ENCODE measurements around the gene ARF3. TPM values are rescaled to one million over a fixed set of nuclear protein-coding genes. Genes with fewer than 3 reads are reported as not detected.

Gene ARF3
- total and polyA plus RNA-seq, 8 donors: 34.7 to 56.5 (median 42.5) TPM

GRCh38 chr12:48907245-48907644 is 50.0 kb downstream of the ARF3 start:
- no peaks in the 10 kb centered on the region for H3K27me3 ChIP-seq
- H3K4me1 ChIP-seq: peaks cover 0 to 19% (median 12%) of the 10 kb centered on the region in 4 donors
- H3K36me3 ChIP-seq: no peaks in the 10 kb centered on the region
- H3K4me3 ChIP-seq: no peak overlapping the region
- WGBS, 5 donors: 28 to 42% (median 35%) methylated on average over 3 of the region's 3 CpGs
- no peak for TF ChIP-seq POLR2A (IDR thresholded peaks at IDR 0.05)
- no peak for TF ChIP-seq POLR2AphosphoS5 (IDR thresholded peaks at IDR 0.05)
- TF ChIP-seq EP300 (IDR thresholded peaks at IDR 0.05): no peak
- no peak for TF ChIP-seq CTCF (IDR thresholded peaks at IDR 0.05)
- no peaks in the 10 kb centered on the region for H3K9me3 ChIP-seq
- intact Hi-C loops (cut with DNase I; ENCODE audit: low total_unique reads): no loop called here
- peak in 1 of 2 donors; percentile 43 for DNase-seq
- no peak overlapping the region for H3K27ac ChIP-seq

GRCh38 chr12:48903982-48904411 is 53.3 kb downstream of the ARF3 start:
- Histone ChIP-seq H3K4me3 (peak overlapping the region; percentile 33 to 47 (median 40)), H3K9me3 (no peaks in the 10 kb centered on the region), H3K27me3 (no peaks in the 10 kb centered on the region), H3K36me3 (no peaks in the 10 kb centered on the region), H3K27ac (no peak overlapping the region), H3K4me1 (peaks cover 0 to 19% (median 12%) of the 10 kb centered on the region in 4 donors)
- intact Hi-C loops (cut with DNase I; ENCODE audit: low total_unique reads): no loop called here
- 1 to 2% (median 2%) methylated on average over 13 to 19 of the region's 19 CpGs for WGBS, 5 donors
- TF ChIP-seq POLR2A (IDR thresholded peaks at IDR 0.05) (no peak), CTCF (IDR thresholded peaks at IDR 0.05) (peak in 4 of 7 experiments; percentile 30 to 52 (median 44))
- DNase-seq: peak; percentile 70 to 95

- Histone ChIP-seq H3K4me3 (peak overlapping the region; percentile 33 to 47 (median 40)), H3K36me3 (no peaks in the 10 kb centered on the region), H3K4me1 (peaks cover 0 to 19% (median 12%) of the 10 kb centered on the region in 4 donors), H3K9me3 (no peaks in the 10 kb centered on the region), H3K27me3 (peaks cover 0 to 5% (median 0%) of the 10 kb centered on the region in 3 donors), H3K27ac (no peak overlapping the region)
- no peak for DNase-seq
- 36 to 71% (median 67%) methylated on average over 20 of the region's 20 CpGs for WGBS, 5 donors
- TF ChIP-seq POLR2A (IDR thresholded peaks at IDR 0.05): no peak
- TF ChIP-seq EP300 (IDR thresholded peaks at IDR 0.05): no peak
- TF ChIP-seq CTCF (IDR thresholded peaks at IDR 0.05): no peak
- TF ChIP-seq POLR2AphosphoS5 (IDR thresholded peaks at IDR 0.05): no peak
- intact Hi-C loops (cut with DNase I; ENCODE audit: low total_unique reads): no loop called here
These were observed 53.8 kb downstream of the ARF3 start for GRCh38 chr12:48903363-48903981.

GRCh38 chr12:48901278-48901677 is 56.0 kb downstream of the ARF3 start:
- Histone ChIP-seq H3K4me3 (no peak overlapping the region), H3K27ac (no peak overlapping the region), H3K9me3 (no peaks in the 10 kb centered on the region), H3K36me3 (no peaks in the 10 kb centered on the region), H3K27me3 (peaks cover 0 to 5% (median 0%) of the 10 kb centered on the region in 3 donors), H3K4me1 (peaks cover 0 to 15% (median 10%) of the 10 kb centered on the region in 4 donors)
- intact Hi-C loops (cut with DNase I; ENCODE audit: low total_unique reads): no loop called here
- DNase-seq: no peak
- TF ChIP-seq EP300 (IDR thresholded peaks at IDR 0.05) (no peak), POLR2A (IDR thresholded peaks at IDR 0.05) (no peak), POLR2AphosphoS5 (IDR thresholded peaks at IDR 0.05) (no peak), CTCF (IDR thresholded peaks at IDR 0.05) (no peak)
- 56 to 89% (median 86%) methylated on average over 2 of the region's 2 CpGs for WGBS, 5 donors
